Mucosa of rectum (tissue), 2 donors: ENCODE results near the gene UFSP2.
"Not testable (repeated sequence)": the region's sequence is repeated elsewhere in the genome, so short reads cannot be mapped to it uniquely, and the experiment has no call there.

ENCODE experiments used
- H3K27ac ChIP-seq, 2 donors: one replicate each; pipeline ENCODE4 v1.7.0; 2013; ENCODE audit warnings: inconsistent platforms in 2 of 2, low read depth in 2 of 2, low read length in 2 of 2
- H3K27me3 ChIP-seq, 2 donors: one replicate each; pipeline ENCODE4 v1.7.0; 2013; ENCODE audit warnings: low read length in 2 of 2; ENCODE audit not compliant: control insufficient read depth in 2 of 2, insufficient read depth in 2 of 2
- H3K36me3 ChIP-seq, 2 donors: one replicate each; pipeline ENCODE4 v1.7.0; 2013; ENCODE audit warnings: low read length in 2 of 2; ENCODE audit not compliant: control insufficient read depth in 2 of 2, insufficient read depth in 2 of 2
- H3K4me1 ChIP-seq, 2 donors: one replicate each; pipeline ENCODE4 v1.7.0; 2013; ENCODE audit warnings: low read length in 2 of 2, mild to moderate bottlenecking in 1 of 2; ENCODE audit not compliant: control insufficient read depth in 2 of 2, insufficient read depth in 2 of 2
- H3K4me3 ChIP-seq, 2 donors: one replicate each; pipeline ENCODE4 v1.7.0; 2013; ENCODE audit warnings: low read length in 2 of 2
- H3K9ac ChIP-seq, 2 donors: one replicate each; pipeline ENCODE4 v1.7.0; 2013; ENCODE audit warnings: low read length in 2 of 2, low read depth in 1 of 2, mild to moderate bottlenecking in 1 of 2
- H3K9me3 ChIP-seq, 2 donors: one replicate each; pipeline ENCODE4 v1.7.0; 2013; ENCODE audit warnings: low read length in 2 of 2; ENCODE audit not compliant: control insufficient read depth in 2 of 2
- donor health status: healthy.
- donor health status: Normal muscosa, but diverticular disease.

Gene UFSP2

DNA sequence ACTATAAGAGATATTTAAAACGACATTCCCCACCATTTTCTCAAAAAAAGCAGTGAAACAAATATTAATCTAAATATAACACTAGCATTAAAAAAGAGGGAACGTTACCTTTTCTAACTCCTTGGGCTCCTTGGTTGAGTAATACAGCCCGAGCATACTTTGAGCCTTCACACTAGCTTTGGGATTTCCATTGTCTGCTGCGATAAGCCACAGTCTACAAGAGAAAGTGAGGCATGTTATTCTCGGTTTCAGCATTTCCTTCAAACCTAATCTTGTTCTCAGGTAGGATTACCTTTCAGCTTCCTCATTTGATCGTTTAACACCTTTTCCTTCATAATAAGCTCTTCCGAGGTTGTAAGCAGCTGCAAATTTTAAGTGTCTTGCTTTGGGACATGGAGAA, 51.7 kb downstream of the UFSP2 start:
- Histone ChIP-seq H3K4me1 (no peaks in the 10 kb centered on the region), H3K27ac (no peak overlapping the region), H3K27me3 (no peaks in the 10 kb centered on the region), H3K36me3 (peaks cover 0 to 4% of the 10 kb centered on the region in 2 donors), H3K9me3 (no peaks in the 10 kb centered on the region), H3K9ac (no peak overlapping the region), H3K4me3 (no peak overlapping the region)

DNA sequence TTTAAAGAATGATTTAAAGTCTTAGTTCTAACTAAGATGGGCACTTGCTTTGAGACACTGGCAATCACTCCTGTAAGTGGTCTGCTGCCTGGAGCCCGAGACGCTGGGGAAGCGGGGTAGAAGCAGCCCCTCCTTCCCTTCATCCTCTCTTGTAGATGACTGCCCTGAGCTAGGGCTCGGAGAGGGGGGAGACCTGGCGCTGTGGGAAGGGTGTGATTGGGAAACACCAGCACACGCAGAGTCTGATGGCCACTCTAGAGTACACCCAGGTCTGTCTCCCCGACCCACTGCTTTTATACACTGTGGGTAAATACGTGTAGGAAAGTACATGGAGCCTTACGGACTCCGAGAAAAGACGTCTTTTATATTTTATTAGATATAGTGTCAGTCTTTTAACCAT, 54.1 kb downstream of the UFSP2 start:
- Histone ChIP-seq H3K4me1 (no peaks in the 10 kb centered on the region), H3K9ac (no peak overlapping the region), H3K27me3 (no peaks in the 10 kb centered on the region), H3K36me3 (peaks cover 4% of the 10 kb centered on the region in 2 donors), H3K27ac (no peak overlapping the region), H3K9me3 (no peaks in the 10 kb centered on the region), H3K4me3 (no peak overlapping the region)

DNA sequence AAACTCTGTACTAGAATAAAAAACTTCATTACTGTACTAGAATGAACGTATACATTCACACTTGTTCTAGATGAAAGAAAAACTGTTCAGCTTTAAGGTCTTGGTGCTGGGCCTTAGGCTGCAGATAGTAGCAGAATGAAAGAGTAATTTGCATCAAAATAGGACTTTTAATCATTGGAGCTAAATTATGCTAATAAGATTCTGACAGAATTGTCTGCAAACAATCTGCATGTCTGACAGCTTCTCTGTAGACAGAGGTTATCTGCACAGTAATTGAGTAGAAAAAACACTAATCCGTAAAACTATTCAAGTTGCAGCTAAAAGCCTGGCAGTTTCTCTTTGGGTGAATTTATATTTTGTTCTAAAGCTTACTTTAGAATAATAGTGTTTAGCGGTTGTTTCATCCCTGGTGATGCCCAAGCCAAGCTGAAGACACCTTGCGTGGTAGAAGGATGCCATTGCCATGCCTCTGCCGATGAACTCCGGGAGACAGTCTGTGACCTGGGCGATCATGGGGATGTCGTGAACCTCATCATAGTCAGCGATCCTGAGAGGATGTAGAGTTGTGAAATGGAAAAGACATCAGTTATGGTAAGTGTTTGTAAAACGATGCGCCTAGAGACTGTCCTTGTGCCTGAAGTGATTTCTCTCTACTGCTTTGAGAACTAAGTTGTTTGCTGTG, 55.4 kb downstream of the UFSP2 start:
- Histone ChIP-seq H3K9me3 (no peaks in the 10 kb centered on the region), H3K9ac (no peak overlapping the region), H3K27me3 (no peaks in the 10 kb centered on the region), H3K4me3 (no peak overlapping the region), H3K4me1 (no peaks in the 10 kb centered on the region), H3K27ac (no peak overlapping the region), H3K36me3 (peaks cover 4% of the 10 kb centered on the region in 2 donors)

DNA sequence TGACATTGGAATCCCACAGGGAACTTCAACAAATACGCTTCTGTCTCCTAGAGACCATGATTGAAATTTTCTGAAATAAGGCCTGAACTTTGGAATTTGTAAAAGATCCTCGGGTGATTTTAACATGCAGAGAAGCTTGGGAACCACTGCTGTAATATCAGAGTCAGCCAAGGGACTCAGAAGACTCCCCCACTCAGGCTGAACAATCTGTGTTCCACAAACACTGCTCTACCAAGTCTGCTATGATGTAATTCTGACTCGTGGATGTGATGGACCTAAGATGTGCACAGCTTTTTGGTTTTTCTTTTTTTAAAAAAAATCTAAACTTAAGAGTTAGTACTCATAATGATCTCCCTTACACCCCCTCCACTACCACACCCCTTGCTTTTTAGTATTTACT, 56.0 kb downstream of the UFSP2 start:
- Histone ChIP-seq H3K9me3 (no peaks in the 10 kb centered on the region), H3K27ac (no peak overlapping the region), H3K27me3 (no peaks in the 10 kb centered on the region), H3K4me3 (no peak overlapping the region), H3K4me1 (no peaks in the 10 kb centered on the region), H3K9ac (no peak overlapping the region), H3K36me3 (peaks cover 4% of the 10 kb centered on the region in 2 donors)

DNA sequence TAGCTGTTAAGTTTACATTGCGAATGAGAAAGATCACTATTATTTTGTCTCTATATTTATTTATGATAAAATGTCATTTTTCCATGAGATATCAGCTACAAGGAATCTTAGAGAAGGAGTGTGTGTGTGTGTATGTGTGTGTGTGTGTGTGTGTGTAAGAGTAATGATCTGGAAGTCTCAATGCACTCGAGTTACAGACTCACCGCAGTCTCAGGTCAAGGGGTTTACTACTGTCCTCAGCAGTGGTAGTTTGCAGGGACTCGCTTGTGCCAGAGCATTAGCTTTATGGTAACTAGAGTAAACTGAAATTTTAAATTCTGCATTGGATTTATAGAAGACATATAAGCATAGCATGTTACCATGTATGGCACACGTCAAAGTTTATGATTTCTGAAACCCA, 60.9 kb downstream of the UFSP2 start:
- H3K4me1 ChIP-seq: no peaks in the 10 kb centered on the region
- no peaks in the 10 kb centered on the region for H3K27me3 ChIP-seq
- no peak overlapping the region for H3K4me3 ChIP-seq
- H3K27ac ChIP-seq: no peak overlapping the region
- no peaks in the 10 kb centered on the region for H3K9me3 ChIP-seq
- peaks cover 0 to 4% of the 10 kb centered on the region in 2 donors for H3K36me3 ChIP-seq
- no peak overlapping the region for H3K9ac ChIP-seq

DNA sequence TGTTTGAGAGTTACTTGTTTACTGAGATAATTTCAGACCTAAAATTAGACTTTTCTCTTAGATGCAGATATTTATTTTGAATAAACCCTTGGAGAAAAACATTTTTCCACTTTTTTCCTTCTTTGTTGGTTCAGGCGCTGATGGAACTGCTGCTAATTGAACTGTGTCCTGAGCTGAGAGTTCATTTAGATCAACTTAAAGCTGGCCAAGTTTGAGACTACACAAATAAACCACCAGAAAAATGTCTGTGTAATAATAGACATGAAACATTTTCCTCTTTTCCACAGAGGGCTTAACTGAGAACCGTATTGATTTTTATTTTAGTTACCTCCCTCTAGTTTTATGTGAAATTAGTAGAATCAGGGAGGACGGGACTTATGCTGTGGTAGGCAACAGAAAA, 62.5 kb downstream of the UFSP2 start:
- Histone ChIP-seq H3K9me3 (no peaks in the 10 kb centered on the region), H3K36me3 (peaks cover 0 to 4% of the 10 kb centered on the region in 2 donors), H3K4me1 (no peaks in the 10 kb centered on the region), H3K27me3 (no peaks in the 10 kb centered on the region), H3K9ac (no peak overlapping the region), H3K27ac (no peak overlapping the region), H3K4me3 (no peak overlapping the region)

DNA sequence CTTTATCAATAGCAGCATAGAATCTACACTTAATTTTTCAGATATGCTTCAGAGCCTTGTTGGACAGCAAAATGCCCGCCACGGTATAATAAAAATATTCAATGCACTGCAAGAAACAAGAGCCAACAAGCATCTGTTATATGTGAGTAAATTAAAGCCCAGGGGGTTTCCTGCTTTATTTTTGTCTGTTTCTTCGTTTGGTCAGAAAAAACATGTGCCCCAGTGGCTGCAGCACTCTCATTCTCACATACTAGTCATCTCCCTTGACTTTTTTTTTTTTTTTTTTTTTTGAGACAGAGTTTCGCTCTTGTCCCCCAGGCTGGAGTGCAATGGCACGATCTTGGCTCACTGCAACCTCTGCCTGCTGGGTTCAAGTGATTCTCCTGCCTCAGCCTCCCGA, 63.2 kb downstream of the UFSP2 start:
- not testable (repeated sequence) for H3K27me3 ChIP-seq, H3K4me3 ChIP-seq, H3K27ac ChIP-seq, H3K9ac ChIP-seq, H3K9me3 ChIP-seq, H3K4me1 ChIP-seq, H3K36me3 ChIP-seq

DNA sequence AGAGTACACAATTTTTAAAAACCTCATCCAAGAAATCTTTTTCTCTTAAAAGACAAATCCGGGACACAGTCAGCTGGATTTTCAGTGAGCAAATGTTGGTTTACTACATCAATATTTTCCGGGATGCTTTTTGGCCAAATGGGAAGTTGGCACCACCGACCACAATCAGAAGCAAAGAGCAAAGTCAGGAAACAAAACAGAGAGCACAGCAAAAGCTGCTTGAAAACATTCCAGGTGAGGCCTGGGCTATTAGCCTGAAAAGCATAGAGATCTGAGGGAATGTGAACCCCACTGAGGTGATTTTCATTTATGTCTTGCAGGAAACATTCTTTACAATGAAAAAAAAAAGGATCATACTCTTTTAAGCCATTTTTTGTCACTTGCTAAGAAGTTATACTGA, 63.9 kb downstream of the UFSP2 start:
- no peaks in the 10 kb centered on the region for H3K4me1 ChIP-seq
- H3K4me3 ChIP-seq: no peak overlapping the region
- no peaks in the 10 kb centered on the region for H3K9me3 ChIP-seq
- H3K36me3 ChIP-seq: peaks cover 0 to 2% of the 10 kb centered on the region in 2 donors
- H3K27me3 ChIP-seq: no peaks in the 10 kb centered on the region
- no peak overlapping the region for H3K27ac ChIP-seq
- no peak overlapping the region for H3K9ac ChIP-seq

DNA sequence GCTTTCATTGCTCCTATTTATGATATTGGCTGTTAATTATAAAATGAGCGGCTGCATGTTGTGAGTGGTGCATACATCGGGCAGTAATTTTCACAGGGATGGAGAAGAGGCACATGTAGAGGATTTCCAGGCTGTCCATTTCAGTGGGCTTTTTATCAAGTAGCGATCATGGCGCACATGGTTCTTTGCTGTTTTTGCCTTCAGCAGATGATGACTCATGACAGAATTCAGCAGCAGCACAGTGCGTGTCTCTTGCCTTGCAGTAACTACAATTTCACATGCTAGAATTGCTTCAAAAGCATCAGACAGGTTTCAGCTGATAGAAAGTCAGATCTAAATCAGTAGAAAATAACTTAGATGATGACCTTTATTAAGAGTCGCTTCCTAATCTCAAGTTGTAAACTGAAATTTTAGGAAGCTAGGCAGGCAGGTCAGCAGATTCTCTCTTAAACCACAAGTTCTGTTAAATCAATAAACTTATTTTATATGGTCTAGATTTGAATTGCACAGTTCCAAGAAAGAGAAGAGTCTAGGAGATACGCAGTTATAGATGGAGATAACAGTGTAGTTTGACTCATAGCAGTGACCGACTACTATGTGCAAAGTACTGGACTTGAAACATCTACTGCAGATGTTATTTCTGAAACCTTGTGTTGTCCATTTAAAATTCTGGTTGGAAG, 65.9 kb downstream of the UFSP2 start:
- Histone ChIP-seq H3K36me3 (peaks cover 0 to 2% of the 10 kb centered on the region in 2 donors), H3K4me3 (no peak overlapping the region), H3K27me3 (no peaks in the 10 kb centered on the region), H3K9me3 (no peaks in the 10 kb centered on the region), H3K4me1 (no peaks in the 10 kb centered on the region), H3K27ac (no peak overlapping the region), H3K9ac (no peak overlapping the region)

DNA sequence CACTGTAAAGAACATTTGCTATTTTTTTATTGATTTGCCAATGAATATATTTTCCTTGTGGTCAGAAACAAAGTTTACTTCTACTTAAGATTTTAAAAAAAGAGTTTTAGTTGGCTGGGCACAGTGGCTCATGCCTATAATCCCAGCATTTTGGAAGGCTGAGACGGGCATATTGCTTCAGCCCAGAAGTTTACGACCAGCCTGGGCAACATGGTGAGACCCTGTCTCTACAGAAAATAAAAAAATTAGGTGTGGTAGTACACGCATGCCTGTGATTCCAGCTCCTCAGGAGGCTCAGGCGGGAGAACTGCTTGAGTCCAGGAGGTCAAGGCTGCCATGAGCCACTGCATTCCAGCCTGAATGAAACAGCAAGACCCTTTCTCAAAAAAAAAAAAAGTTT, 66.8 kb downstream of the UFSP2 start:
- Histone ChIP-seq H3K36me3 (peaks cover 0 to 8% of the 10 kb centered on the region in 2 donors), H3K9ac (no peak overlapping the region), H3K27me3 (no peaks in the 10 kb centered on the region), H3K27ac (no peak overlapping the region), H3K4me3 (no peak overlapping the region), H3K4me1 (no peaks in the 10 kb centered on the region), H3K9me3 (no peaks in the 10 kb centered on the region)
